ENCODE data around the gene KAT8. TPM values are rescaled to one million over a fixed set of nuclear protein-coding genes. Genes with fewer than 3 reads are reported as not detected.

KAT8 gene
- total RNA-seq, 2 donors from 2014 or later: 58.0 to 64.3 TPM

DNA sequence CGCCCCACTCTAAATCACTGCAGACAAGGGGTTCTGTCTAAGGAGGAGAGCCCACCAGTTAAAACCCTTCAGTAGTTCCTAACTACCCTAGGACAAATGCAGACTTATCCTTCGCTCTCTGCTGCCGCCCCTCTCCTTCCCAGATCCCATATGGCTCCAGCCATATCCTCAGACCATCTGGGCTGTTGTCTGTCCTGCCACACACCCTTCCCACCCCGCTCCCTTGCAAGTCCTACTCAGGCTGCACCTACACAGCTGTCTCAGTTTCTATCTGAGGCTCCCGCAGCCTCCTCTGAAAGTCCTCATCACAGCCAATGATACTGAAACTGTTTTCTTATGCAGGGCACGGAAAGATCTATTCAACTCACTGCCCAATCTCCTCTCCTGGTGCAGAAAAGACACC is 10.0 kb upstream of the KAT8 start:
- H3K4me1 ChIP-seq: peaks cover 0 to 28% of the 10 kb centered on the region in 2 donors
- H3K27me3 ChIP-seq: no peaks in the 10 kb centered on the region
- no peak overlapping the region for H3K4me3 ChIP-seq
- TF ChIP-seq, protein P1, sequence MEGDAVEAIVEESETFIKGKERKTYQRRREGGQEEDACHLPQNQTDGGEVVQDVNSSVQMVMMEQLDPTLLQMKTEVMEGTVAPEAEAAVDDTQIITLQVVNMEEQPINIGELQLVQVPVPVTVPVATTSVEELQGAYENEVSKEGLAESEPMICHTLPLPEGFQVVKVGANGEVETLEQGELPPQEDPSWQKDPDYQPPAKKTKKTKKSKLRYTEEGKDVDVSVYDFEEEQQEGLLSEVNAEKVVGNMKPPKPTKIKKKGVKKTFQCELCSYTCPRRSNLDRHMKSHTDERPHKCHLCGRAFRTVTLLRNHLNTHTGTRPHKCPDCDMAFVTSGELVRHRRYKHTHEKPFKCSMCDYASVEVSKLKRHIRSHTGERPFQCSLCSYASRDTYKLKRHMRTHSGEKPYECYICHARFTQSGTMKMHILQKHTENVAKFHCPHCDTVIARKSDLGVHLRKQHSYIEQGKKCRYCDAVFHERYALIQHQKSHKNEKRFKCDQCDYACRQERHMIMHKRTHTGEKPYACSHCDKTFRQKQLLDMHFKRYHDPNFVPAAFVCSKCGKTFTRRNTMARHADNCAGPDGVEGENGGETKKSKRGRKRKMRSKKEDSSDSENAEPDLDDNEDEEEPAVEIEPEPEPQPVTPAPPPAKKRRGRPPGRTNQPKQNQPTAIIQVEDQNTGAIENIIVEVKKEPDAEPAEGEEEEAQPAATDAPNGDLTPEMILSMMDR (IDR thresholded peaks at IDR 0.05): no peak
- H3K27ac ChIP-seq: peak overlapping the region in 1 of 2 donors; percentile 87
- peaks cover 29% of the 10 kb centered on the region for H3K36me3 ChIP-seq
- H3K9me3 ChIP-seq: no peaks in the 10 kb centered on the region
- DNase-seq (ENCODE audit: low spot score): no peak

DNA sequence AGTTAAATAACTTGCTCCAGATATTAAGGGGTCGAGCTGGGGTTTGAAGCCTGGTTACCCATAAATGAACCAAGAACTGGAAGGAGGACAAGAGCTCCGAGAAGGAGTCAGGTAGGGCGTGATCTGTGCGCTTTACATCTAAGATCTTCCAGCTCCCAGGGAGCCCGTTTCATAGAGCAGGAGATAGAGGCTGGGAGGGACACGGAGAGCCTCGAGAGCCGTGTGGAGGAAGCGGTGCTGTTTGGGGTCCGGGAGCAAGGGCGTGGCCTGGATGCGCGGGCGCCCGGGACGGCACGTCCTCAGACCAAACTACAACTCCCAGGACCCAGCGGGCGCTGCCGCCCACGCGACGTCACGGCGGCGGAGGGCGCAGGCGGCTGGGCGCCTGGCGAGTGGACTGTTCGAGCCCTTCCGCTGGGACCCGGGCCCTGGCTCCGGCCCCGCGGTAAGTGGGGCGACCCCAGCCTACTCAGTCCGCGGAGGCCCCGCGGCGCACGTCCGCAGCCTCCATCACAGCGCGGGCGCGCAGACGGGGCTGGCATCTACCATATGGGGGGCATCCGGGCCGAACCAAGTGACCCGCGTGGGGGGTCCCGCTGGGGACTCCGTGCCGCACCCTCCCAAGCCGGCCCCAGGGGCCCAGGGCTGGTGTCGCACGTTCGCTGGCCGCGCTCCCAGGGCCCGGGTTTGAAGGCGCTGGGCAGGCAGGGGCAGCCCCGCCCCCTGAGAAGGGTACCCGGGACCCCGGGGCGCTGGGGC is 9.2 kb upstream of the KAT8 start, which contains the start of gene BCKDK:
TSS of gene BCKDK (plus strand) at position 352 of the 759 bp plus-strand sequence. CDS start 838 bp downstream, outside the sequence.
- TF ChIP-seq, protein P1 (IDR thresholded peaks at IDR 0.05): no peak
- H3K4me1 ChIP-seq: peaks cover 0 to 36% of the 10 kb centered on the region in 2 donors

DNA sequence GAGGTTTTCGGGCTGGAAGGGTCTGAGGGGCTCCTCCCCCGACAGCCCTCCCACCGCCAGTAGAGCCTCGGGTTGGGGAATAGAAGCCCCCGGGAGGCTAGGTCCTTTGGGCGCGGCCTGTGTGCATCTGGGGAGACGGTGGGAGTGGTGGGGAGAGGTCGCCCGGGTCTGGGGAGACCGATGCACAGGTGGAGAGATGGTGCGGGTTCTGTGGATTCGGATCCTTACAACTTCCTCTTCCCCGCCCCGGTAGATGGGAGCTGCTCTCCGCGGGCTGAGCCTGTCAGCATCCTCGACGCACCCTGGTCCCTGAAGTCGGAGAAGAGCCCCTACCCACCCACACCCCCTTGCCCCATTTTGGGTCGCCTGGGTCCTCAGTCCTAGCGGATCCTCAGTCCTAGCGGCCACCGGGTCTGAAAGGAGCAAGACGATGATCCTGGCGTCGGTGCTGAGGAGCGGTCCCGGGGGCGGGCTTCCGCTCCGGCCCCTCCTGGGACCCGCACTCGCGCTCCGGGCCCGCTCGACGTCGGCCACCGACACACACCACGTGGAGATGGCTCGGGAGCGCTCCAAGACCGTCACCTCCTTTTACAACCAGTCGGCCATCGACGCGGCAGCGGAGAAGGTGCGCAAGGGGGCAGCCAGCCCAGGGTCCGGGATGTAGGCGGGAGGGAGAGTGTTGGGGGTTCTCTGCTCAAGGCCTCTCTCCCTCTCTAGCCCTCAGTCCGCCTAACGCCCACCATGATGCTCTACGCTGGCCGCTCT is 8.5 kb upstream of the KAT8 start:
- H3K27ac ChIP-seq: peak overlapping the region; percentile 87 to 92
- peaks cover 0 to 43% of the 10 kb centered on the region in 2 donors for H3K4me1 ChIP-seq
- peak overlapping the region; percentile 75 to 90 for H3K4me3 ChIP-seq
- TF ChIP-seq, protein P1 (IDR thresholded peaks at IDR 0.05): no peak
- H3K27me3 ChIP-seq: no peaks in the 10 kb centered on the region
- no peak for DNase-seq (ENCODE audit: low spot score)
- peaks cover 29% of the 10 kb centered on the region for H3K36me3 ChIP-seq
- H3K9me3 ChIP-seq: no peaks in the 10 kb centered on the region

More for the DNA sequence above, 9.2 kb upstream of the KAT8 start, which contains the start of gene BCKDK:
- DNase-seq (ENCODE audit: low spot score): no peak
- Histone ChIP-seq H3K27ac (peak within 1 kb of the TSS; percentile 87 to 92), H3K4me3 (peak within 1 kb of the TSS; percentile 75 to 90), H3K36me3 (peaks cover 29% of the 10 kb centered on the region), H3K9me3 (no peaks in the 10 kb centered on the region), H3K27me3 (no peaks in the 10 kb centered on the region)

DNA sequence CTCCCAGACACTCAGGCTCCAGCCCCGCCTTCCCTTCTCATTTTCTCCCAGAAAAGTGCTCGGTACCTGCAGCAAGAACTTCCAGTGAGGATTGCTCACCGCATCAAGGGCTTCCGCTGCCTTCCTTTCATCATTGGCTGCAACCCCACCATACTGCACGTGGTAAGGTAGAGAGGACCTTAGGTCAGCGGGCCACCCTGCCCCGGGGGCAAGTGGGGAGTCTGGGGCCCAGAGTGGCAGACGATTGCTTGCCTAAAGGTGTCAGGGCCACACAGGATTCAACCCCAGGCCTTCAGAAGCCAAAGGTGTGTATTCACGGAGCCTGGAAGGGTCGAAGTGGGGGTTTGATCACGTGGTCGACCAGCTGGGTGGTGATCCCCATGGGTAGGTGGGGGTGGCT is 7.8 kb upstream of the KAT8 start:
- H3K27me3 ChIP-seq: no peaks in the 10 kb centered on the region
- no peaks in the 10 kb centered on the region for H3K9me3 ChIP-seq
- peaks cover 0 to 46% of the 10 kb centered on the region in 2 donors for H3K4me1 ChIP-seq
- H3K4me3 ChIP-seq: no peak overlapping the region
- H3K36me3 ChIP-seq: peaks cover 29% of the 10 kb centered on the region
- no peak for DNase-seq (ENCODE audit: low spot score)
- H3K27ac ChIP-seq: peak overlapping the region in 1 of 2 donors; percentile 92
- TF ChIP-seq, protein P1 (IDR thresholded peaks at IDR 0.05): no peak

DNA sequence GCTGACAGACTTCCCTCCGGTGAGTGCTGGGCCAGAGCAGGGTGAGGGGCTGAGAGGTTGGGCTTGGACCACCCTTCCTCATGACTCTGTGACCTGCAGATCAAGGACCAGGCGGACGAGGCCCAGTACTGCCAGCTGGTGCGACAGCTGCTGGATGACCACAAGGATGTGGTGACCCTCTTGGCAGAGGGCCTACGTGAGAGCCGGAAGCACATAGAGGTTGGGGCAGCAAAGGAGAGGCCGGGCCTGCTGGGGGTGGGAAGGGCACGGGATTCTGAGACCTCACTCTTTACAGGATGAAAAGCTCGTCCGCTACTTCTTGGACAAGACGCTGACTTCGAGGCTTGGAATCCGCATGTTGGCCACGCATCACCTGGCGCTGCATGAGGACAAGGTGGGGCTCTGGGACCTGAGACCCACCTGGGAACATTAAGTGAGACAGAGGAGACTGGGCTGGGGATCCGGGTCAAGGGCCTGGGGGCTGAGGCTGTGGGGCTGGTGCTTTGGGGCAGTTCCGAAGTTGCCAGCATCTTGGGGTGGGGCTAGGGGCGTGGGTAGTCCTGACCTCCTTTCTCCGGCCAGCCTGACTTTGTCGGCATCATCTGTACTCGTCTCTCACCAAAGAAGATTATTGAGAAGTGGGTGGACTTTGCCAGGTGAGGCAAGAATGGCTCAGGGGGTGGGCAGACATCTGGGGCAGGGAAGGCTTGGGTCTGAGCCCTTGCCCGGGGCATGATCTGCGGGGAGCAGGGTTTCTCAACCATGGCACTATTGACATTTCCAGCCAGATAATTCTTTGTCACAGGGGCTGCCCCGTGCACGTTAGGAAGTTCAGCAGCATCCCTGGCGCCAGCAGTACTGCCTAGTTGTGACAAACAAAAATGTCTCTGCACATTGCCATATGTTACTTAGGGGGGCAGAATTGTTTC is 7.1 kb upstream of the KAT8 start:
- no peak for DNase-seq (ENCODE audit: low spot score)

More for the DNA sequence above, 7.1 kb upstream of the KAT8 start:
- Histone ChIP-seq H3K27me3 (no peaks in the 10 kb centered on the region), H3K27ac (no peak overlapping the region), H3K36me3 (peaks cover 29% of the 10 kb centered on the region), H3K4me3 (no peak overlapping the region), H3K9me3 (no peaks in the 10 kb centered on the region), H3K4me1 (peaks cover 0 to 46% of the 10 kb centered on the region in 2 donors)
- TF ChIP-seq, protein P1 (IDR thresholded peaks at IDR 0.05): no peak
